H1 (cell line): ENCODE measurements around the gene SLC6A2. TPM values are rescaled to one million over a fixed set of nuclear protein-coding genes. Genes with fewer than 3 reads are reported as not detected.

Source experiments
- CTCF ChIA-PET: fragments of 300-600 bp; sonication (Branson Sonifier 250); formaldehyde crosslinking; loops from one replicate; lab custom pipeline; 2021; ENCODE audit not compliant: partially characterized antibody; lab: Charles Lee
- POLR2A ChIA-PET: fragments of 300-600 bp; sonication (Branson Sonifier 250); formaldehyde crosslinking; loops from one replicate; lab custom pipeline; 2021; ENCODE audit warnings: inconsistent platforms; ENCODE audit not compliant: partially characterized antibody; lab: Charles Lee
- DNase-seq, 2 experiments: peaks; one replicate each; pipeline versions ENCODE4 v3.0.0 to v3.0.0-alpha.2; 2010 to 2022; ENCODE audit warnings: low spot score in 2 of 2, low read depth in 1 of 2, mixed read lengths in 1 of 2
- FAIRE-seq: peaks from 2 replicates; lab custom pipeline; 2011; peaks lifted over from hg19 to GRCh38; lab: Jason Lieb, UNC
- H2AFZ ChIP-seq: 2 replicates; pipeline ENCODE4 v1.8.1; 2012; ENCODE audit warnings: low read length, inconsistent platforms
- H2AK5ac ChIP-seq: 2 replicates; pipeline ENCODE4 v1.6.1; 2013; ENCODE audit warnings: low read depth, low read length
- H2BK120ac ChIP-seq: replicated peaks from 2 replicates; pipeline ENCODE3; 2013; ENCODE audit warnings: low read depth, low read length, inconsistent platforms
- H2BK12ac ChIP-seq: 2 replicates; pipeline ENCODE4 v1.6.1; 2013; ENCODE audit warnings: low read depth, low read length
- H2BK15ac ChIP-seq: 2 replicates; pipeline ENCODE4 v1.6.1; 2013; ENCODE audit warnings: low read length
- H2BK20ac ChIP-seq: 2 replicates; pipeline ENCODE4 v1.6.1; 2013; ENCODE audit warnings: low read length
- H2BK5ac ChIP-seq: 2 replicates; pipeline ENCODE4 v1.6.1; 2013; ENCODE audit warnings: low read depth, low read length
- H3K14ac ChIP-seq: 2 replicates; pipeline ENCODE4 v1.6.1; 2013; ENCODE audit warnings: inconsistent platforms; ENCODE audit not compliant: insufficient read length
- H3K18ac ChIP-seq: 2 replicates; pipeline ENCODE4 v1.6.1; 2013; ENCODE audit warnings: low read length; ENCODE audit errors: extremely low read depth
- H3K23ac ChIP-seq: 2 replicates; pipeline ENCODE4 v1.6.1; 2013; ENCODE audit warnings: inconsistent platforms; ENCODE audit not compliant: insufficient read length
- H3K23me2 ChIP-seq: 2 replicates; pipeline ENCODE4 v1.6.1; 2013; ENCODE audit warnings: low read depth, low read length
- H3K27ac ChIP-seq: 2 replicates; pipeline ENCODE4 v1.6.1; 2011; ENCODE audit warnings: low read depth, low read length, inconsistent platforms
- H3K27me3 ChIP-seq, 4 experiments: replicated peaks in 1 of 4; 1 replicate in 1 of 4; 2 replicates in 3 of 4; pipeline versions ENCODE4 v1.6.1 to v1.8.1; 2011 to 2013; ENCODE audit warnings: low read length in 3 of 4, mild to moderate bottlenecking in 3 of 4, inconsistent platforms in 2 of 4, mixed read lengths in 2 of 4, moderate library complexity in 1 of 4; ENCODE audit not compliant: control insufficient read depth in 3 of 4, insufficient read depth in 3 of 4; ENCODE audit errors: extremely low read depth in 1 of 4
- H3K36me3 ChIP-seq, 4 experiments: 2 replicates each; pipeline versions ENCODE4 v1.6.1 to v1.8.1; 2011 to 2013; ENCODE audit warnings: mild to moderate bottlenecking in 4 of 4, low read length in 3 of 4, moderate library complexity in 2 of 4, control low read depth in 1 of 4, inconsistent platforms in 1 of 4; ENCODE audit not compliant: insufficient read depth in 4 of 4, control insufficient read depth in 2 of 4
- H3K4ac ChIP-seq: replicated peaks from 2 replicates; pipeline ENCODE3; 2013; ENCODE audit warnings: low read length, low read depth, mixed read lengths, inconsistent platforms; ENCODE audit not compliant: insufficient read length
- H3K4me1 ChIP-seq, 4 experiments: replicated peaks in 1 of 4; 1 replicate in 1 of 4; 2 replicates in 3 of 4; pipeline versions ENCODE4 v1.6.1 to v1.8.1; 2011 to 2013; ENCODE audit warnings: low read length in 3 of 4, inconsistent platforms in 2 of 4, mixed read lengths in 1 of 4; ENCODE audit not compliant: insufficient read depth in 4 of 4, control insufficient read depth in 3 of 4
- H3K4me2 ChIP-seq, 2 experiments: 2 replicates each; pipeline versions ENCODE4 v1.6.1 to v1.8.1; 2011 to 2013; ENCODE audit warnings: low read depth in 2 of 2, low read length in 2 of 2, control low read depth in 1 of 2, inconsistent platforms in 1 of 2, mild to moderate bottlenecking in 1 of 2; ENCODE audit not compliant: insufficient read depth in 1 of 2
- H3K4me3 ChIP-seq, 4 experiments: fragments of 200-600, 300-600 bp in 1 of 4; sonication (generic), shearing (Covaris generic), sonication (Bioruptor Twin) in 1 of 4; 2 replicates each; pipeline versions ENCODE4 v1.5.1 to v1.8.1; 2011 to 2016; ENCODE audit warnings: low read length in 4 of 4, low read depth in 3 of 4, control low read depth in 2 of 4, inconsistent platforms in 2 of 4, mild to moderate bottlenecking in 2 of 4, mixed read lengths in 1 of 4, moderate library complexity in 1 of 4; ENCODE audit not compliant: insufficient read depth in 2 of 4; ENCODE audit errors: extremely low read depth in 1 of 4
- H3K56ac ChIP-seq: replicated peaks from 2 replicates; pipeline ENCODE3; 2013; ENCODE audit warnings: low read depth, mild to moderate bottlenecking, mixed read lengths, low read length, inconsistent platforms; ENCODE audit not compliant: insufficient read length
- H3K79me1 ChIP-seq: 2 replicates; pipeline ENCODE4 v1.6.1; 2013; ENCODE audit warnings: low read depth, low read length, control low read depth
- H3K79me2 ChIP-seq, 2 experiments: 2 replicates each; pipeline versions ENCODE4 v1.6.1 to v1.8.1; 2012 to 2013; ENCODE audit warnings: low read length in 2 of 2, mild to moderate bottlenecking in 2 of 2, inconsistent platforms in 1 of 2; ENCODE audit not compliant: insufficient read depth in 2 of 2, control insufficient read depth in 1 of 2
- H3K9ac ChIP-seq, 4 experiments: replicated peaks in 1 of 4; 1 replicate in 1 of 4; 2 replicates in 3 of 4; pipeline versions ENCODE4 v1.6.1 to v1.8.1; 2011 to 2013; ENCODE audit warnings: low read depth in 3 of 4, low read length in 3 of 4, control low read depth in 2 of 4, mild to moderate bottlenecking in 2 of 4, moderate library complexity in 2 of 4, inconsistent platforms in 1 of 4; ENCODE audit errors: extremely low read depth in 1 of 4
- H3K9me3 ChIP-seq, 2 experiments: 2 replicates each; pipeline versions ENCODE4 v1.6.1 to v1.8.1; 2012 to 2013; ENCODE audit warnings: mild to moderate bottlenecking in 2 of 2, moderate library complexity in 2 of 2, control low read depth in 1 of 2, inconsistent platforms in 1 of 2, low read depth in 1 of 2, low read length in 1 of 2, mixed read lengths in 1 of 2; ENCODE audit not compliant: insufficient read depth in 2 of 2
- H4K20me1 ChIP-seq, 2 experiments: replicated peaks in 1 of 2; 2 replicates each; pipeline versions ENCODE3 to v1.8.1; 2011 to 2013; ENCODE audit warnings: inconsistent platforms in 2 of 2, low read length in 2 of 2, mild to moderate bottlenecking in 1 of 2; ENCODE audit not compliant: insufficient read depth in 2 of 2, control insufficient read depth in 1 of 2
- H4K5ac ChIP-seq: 2 replicates; pipeline ENCODE4 v1.6.1; 2013; ENCODE audit warnings: low read length, low read depth, mixed read lengths, inconsistent platforms; ENCODE audit not compliant: insufficient read length
- H4K8ac ChIP-seq: 2 replicates; pipeline ENCODE4 v1.8.0; 2013; ENCODE audit warnings: mild to moderate bottlenecking, moderate library complexity, low read length, inconsistent platforms; ENCODE audit not compliant: insufficient read depth; ENCODE audit errors: extremely low read depth
- H4K91ac ChIP-seq: replicated peaks from 2 replicates; pipeline ENCODE3; 2013; ENCODE audit warnings: low read length, mixed read lengths, inconsistent platforms; ENCODE audit not compliant: insufficient read length
- BCL11A ChIP-seq, 2 experiments: IDR thresholded peaks; one replicate each; pipeline ENCODE4 v1.6.1; 2011; ENCODE audit warnings: low read depth in 2 of 2, low read length in 2 of 2, mild to moderate bottlenecking in 2 of 2
- FOSL1 ChIP-seq: IDR thresholded peaks from 2 replicates; pipeline ENCODE4 v1.6.1; 2011; ENCODE audit warnings: mild to moderate bottlenecking, low read depth, low read length, moderate library complexity; ENCODE audit not compliant: insufficient read depth
- JUN ChIP-seq: IDR thresholded peaks from 2 replicates; pipeline ENCODE4 v1.6.1; 2011; ENCODE audit warnings: low read depth, mild to moderate bottlenecking, improper control_type of control experiment, low read length
- SP2 ChIP-seq: IDR thresholded peaks from 2 replicates; pipeline ENCODE4 v1.6.1; 2012; ENCODE audit warnings: mild to moderate bottlenecking, low read length, inconsistent platforms
- WGBS, 2 experiments: shearing (Covaris generic) in 1 of 2; methylation state at CpG; one replicate each; pipeline versions ENCODE4 v1.1.6 to v1.1.7; 2013 to 2015; ENCODE audit warnings: low lambda C conversion rate in 2 of 2, mixed read lengths in 2 of 2, inconsistent platforms in 1 of 2, low coverage in 1 of 2, missing lambda C conversion rate in 1 of 2; ENCODE audit not compliant: insufficient replicate concordance in 2 of 2, insufficient coverage in 1 of 2, insufficient read length in 1 of 2; ENCODE audit errors: extremely low coverage in 1 of 2, missing lambda C conversion rate in 1 of 2; 5-methylcytosine and 5-hydroxymethylcytosine counted together
- polyA plus RNA-seq, 7 experiments: library from polyadenylated mRNA; depleted of rRNA in 3 of 7; stranded (reverse) in 5 of 7; unstranded in 2 of 7; fragments of >200 nt in 5 of 7; fragments of 200-250 nt in 2 of 7; gene quantifications; 1 replicate in 5 of 7; 2 replicates in 1 of 7; 4 replicates in 1 of 7; pipeline versions ENCODE4 v1.2.1 to v1.2.3, GENCODE V29; 2011 to 2013; ENCODE audit warnings: missing spikeins in 2 of 7, mixed read lengths in 2 of 7
- total RNA-seq: library from RNA; stranded (reverse); fragmentation: NEBNext Ultra II Directional; extraction: Animal tissue kit (Norgen Biotek cat#: 25700); gene quantifications from 2 replicates; pipeline ENCODE4 v1.2.1, GENCODE V29; 2021
- TF ChIP-seq, protein P1 (sequence below): IDR thresholded peaks from 2 replicates; pipeline ENCODE4 v1.6.1; 2012; ENCODE audit warnings: inconsistent platforms

The SLC6A2 gene
- total and polyA plus RNA-seq, 2 of the 8 experiments (the other 6 are each of a cell fraction or from before 2014, with no cell fraction given): 0.35 TPM; not detected in 1

DNA sequence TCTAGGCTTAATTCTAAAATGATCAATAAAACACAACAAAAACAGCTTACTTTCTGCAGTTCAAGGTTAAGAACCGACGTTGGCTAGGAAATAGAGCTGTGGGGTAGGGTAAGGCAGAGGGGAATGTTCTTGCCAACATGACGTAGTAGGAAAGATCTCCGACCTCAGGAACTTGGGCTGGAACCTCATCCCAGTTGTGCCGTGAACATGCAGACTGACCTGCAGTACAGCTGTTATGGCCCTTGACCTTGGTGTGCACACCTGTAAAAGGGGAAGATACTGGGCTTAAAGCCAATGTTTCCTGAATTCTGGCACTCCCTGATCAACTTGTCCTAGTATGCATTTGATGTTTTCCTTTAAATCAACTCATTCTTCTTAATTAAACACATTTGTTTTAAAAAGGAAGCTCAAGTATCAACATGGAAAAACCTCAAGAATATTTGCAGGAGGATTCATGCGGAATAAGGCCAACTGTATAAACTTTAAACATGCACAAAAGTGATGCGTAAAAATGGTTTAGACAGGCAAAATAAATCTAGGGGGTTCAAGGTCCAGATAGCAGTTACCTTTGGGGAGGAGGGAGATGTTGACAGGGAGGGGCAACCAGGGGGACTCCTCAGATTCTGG is 14.2 kb upstream of the SLC6A2 start:
- H2BK12ac ChIP-seq: no peak overlapping the region
- H2AFZ ChIP-seq: no peak overlapping the region
- H3K4me3 ChIP-seq: no peak overlapping the region
- H4K91ac ChIP-seq: no peak overlapping the region
- no peak overlapping the region for H2AK5ac ChIP-seq
- no peak overlapping the region for H3K4ac ChIP-seq
- H2BK20ac ChIP-seq: no peak overlapping the region
- WGBS, 2 experiments: 90% methylated on average over 7 of the region's 7 CpGs; no CpG with 5 or more reads in 1 of the 2 experiments
- DNase-seq (no peak), FAIRE-seq (no peak)
- no peak overlapping the region for H2BK5ac ChIP-seq
- H4K20me1 ChIP-seq: no peaks in the 10 kb centered on the region
- H3K23ac ChIP-seq: no peak overlapping the region
- no peaks in the 10 kb centered on the region for H3K36me3 ChIP-seq
- H3K18ac ChIP-seq: no peak overlapping the region
- H3K79me1 ChIP-seq: no peaks in the 10 kb centered on the region
- H3K23me2 ChIP-seq: peaks cover 3% of the 10 kb centered on the region; the same call in 1 of the 2 replicates
- 0 out of 4 replicates have a peak, but pooled peaks cover 0 to 2% of the 10 kb centered on the region in 2 experiments for H3K9me3 ChIP-seq
- POLR2A ChIA-PET: no interaction called here
- H3K14ac ChIP-seq: no peak overlapping the region
- H3K56ac ChIP-seq: no peak overlapping the region
- no peak overlapping the region for H3K4me2 ChIP-seq
- peaks cover 0 to 3% (median 0%) of the 10 kb centered on the region in 4 experiments; a peak in 1 of 7 replicates for H3K4me1 ChIP-seq
- no peaks in the 10 kb centered on the region for H3K79me2 ChIP-seq
- H2BK120ac ChIP-seq: no peak overlapping the region
- peaks cover 0 to 2% (median 0%) of the 10 kb centered on the region in 4 experiments; a peak in 2 of 7 replicates for H3K27me3 ChIP-seq
- CTCF ChIA-PET: interaction anchor here (1.3 kb wide), 1 partner anchor 19 kb away, joined by 4 read pairs; no protein-coding TSS in a partner anchor
- no peak overlapping the region for H3K27ac ChIP-seq
- H4K5ac ChIP-seq: no peak overlapping the region
- H3K9ac ChIP-seq: no peak overlapping the region
- no peak overlapping the region for H4K8ac ChIP-seq
- H2BK15ac ChIP-seq: no peak overlapping the region
- TF ChIP-seq SP2: no peak
- no peak for TF ChIP-seq FOSL1
- TF ChIP-seq, protein P1, sequence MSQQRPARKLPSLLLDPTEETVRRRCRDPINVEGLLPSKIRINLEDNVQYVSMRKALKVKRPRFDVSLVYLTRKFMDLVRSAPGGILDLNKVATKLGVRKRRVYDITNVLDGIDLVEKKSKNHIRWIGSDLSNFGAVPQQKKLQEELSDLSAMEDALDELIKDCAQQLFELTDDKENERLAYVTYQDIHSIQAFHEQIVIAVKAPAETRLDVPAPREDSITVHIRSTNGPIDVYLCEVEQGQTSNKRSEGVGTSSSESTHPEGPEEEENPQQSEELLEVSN: no peak
- no peak for TF ChIP-seq BCL11A (IDR thresholded peaks at IDR 0.05; ENCODE audit: low read depth in 2 of 2, low read length in 2 of 2)
- TF ChIP-seq JUN: no peak
